HUDEP-2 (cell line): ENCODE measurements around the gene SFRP5.

Experiments used
- DNase-seq, 76 experiments: peaks; one replicate each; lab custom pipeline; 2025; ENCODE audit not compliant: unreplicated experiment in 76 of 76; lab: John Stamatoyannopoulos, UW

Gene SFRP5

GRCh38 chr10:97766996-97767924 is 4.5 kb downstream of the SFRP5 start:
- no peak for DNase-seq

- no peak for DNase-seq
Measured at GRCh38 chr10:97766106-97766810, 5.5 kb downstream of the SFRP5 start.

GRCh38 chr10:97765201-97765600 is 6.6 kb downstream of the SFRP5 start:
- no peak for DNase-seq

GRCh38 chr10:97764519-97764931 is 7.3 kb downstream of the SFRP5 start:
- DNase-seq, result no peak

GRCh38 chr10:97763947-97764346 is 7.9 kb downstream of the SFRP5 start:
- no peak for DNase-seq

- DNase-seq, result no peak
Measured at GRCh38 chr10:97763411-97763810, 8.4 kb downstream of the SFRP5 start.

GRCh38 chr10:97762816-97763215 is 9.0 kb downstream of the SFRP5 start:
- DNase-seq, result no peak

GRCh38 chr10:97762056-97762455 is 9.7 kb downstream of the SFRP5 start:
- DNase-seq, result no peak

- no peak for DNase-seq
Measured at GRCh38 chr10:97761331-97761865, 10.4 kb downstream of the SFRP5 start.

GRCh38 chr10:97760461-97761257 is 11.1 kb downstream of the SFRP5 start:
- DNase-seq, result no peak

- no peak for DNase-seq
Measured at GRCh38 chr10:97759946-97760345, 11.9 kb downstream of the SFRP5 start.

GRCh38 chr10:97759158-97759887 is 12.5 kb downstream of the SFRP5 start:
- DNase-seq, result peak in 47 of 76 experiments; percentile 3 to 68 (median 40)

- no peak for DNase-seq
Measured at GRCh38 chr10:97757471-97757870, 14.3 kb downstream of the SFRP5 start.

- no peak for DNase-seq
Measured at GRCh38 chr10:97755718-97756117, 16.1 kb downstream of the SFRP5 start.

- DNase-seq, result no peak
Measured at GRCh38 chr10:97754726-97755125, 17.1 kb downstream of the SFRP5 start.

GRCh38 chr10:97752956-97753355 is 18.8 kb downstream of the SFRP5 start:
- no peak for DNase-seq

- DNase-seq, result no peak
Measured at GRCh38 chr10:97748116-97748515, 23.7 kb downstream of the SFRP5 start.

GRCh38 chr10:97747573-97747972 is 24.2 kb downstream of the SFRP5 start:
- no peak for DNase-seq

- peak in 39 of 76 experiments; percentile 4 to 66 (median 37) for DNase-seq
Measured at GRCh38 chr10:97744405-97745035, 27.3 kb downstream of the SFRP5 start.
